Neuronal stem cell (in vitro differentiated cells): ENCODE data around the gene SCYL1.

ENCODE experiments used
- DNase-seq: peaks from one replicate; pipeline ENCODE4 v3.0.0-alpha.2; 2013; ENCODE audit warnings: low spot score
- H2AFZ ChIP-seq: one replicate; pipeline ENCODE4 v1.6.1; 2013; ENCODE audit warnings: mild to moderate bottlenecking, low read length, inconsistent platforms
- H2AK5ac ChIP-seq: 2 replicates; pipeline ENCODE4 v1.6.1; 2013; ENCODE audit warnings: low read depth, mild to moderate bottlenecking, inconsistent platforms, low read length, moderate library complexity, mixed read lengths
- H2BK120ac ChIP-seq: 2 replicates; pipeline ENCODE4 v1.6.1; 2013; ENCODE audit warnings: low read depth, mild to moderate bottlenecking, inconsistent platforms, low read length, moderate library complexity, mixed read lengths
- H2BK12ac ChIP-seq: one replicate; pipeline ENCODE4 v1.6.1; 2013; ENCODE audit warnings: low read length, inconsistent platforms
- H2BK15ac ChIP-seq: 2 replicates; pipeline ENCODE4 v1.6.1; 2013; ENCODE audit warnings: mild to moderate bottlenecking, low read length, inconsistent platforms, mixed read lengths
- H2BK5ac ChIP-seq: one replicate; pipeline ENCODE4 v1.6.1; 2013; ENCODE audit warnings: inconsistent platforms, mild to moderate bottlenecking, low read length, moderate library complexity
- H3K14ac ChIP-seq: one replicate; pipeline ENCODE4 v1.6.1; 2013; ENCODE audit warnings: low read length, inconsistent platforms
- H3K18ac ChIP-seq: 2 replicates; pipeline ENCODE4 v1.6.1; 2013; ENCODE audit warnings: low read length, inconsistent platforms
- H3K23ac ChIP-seq: 2 replicates; pipeline ENCODE4 v1.6.1; 2013; ENCODE audit warnings: low read depth, mild to moderate bottlenecking, mixed read lengths, low read length, inconsistent platforms; ENCODE audit not compliant: poor library complexity
- H3K27ac ChIP-seq: replicated peaks from 3 replicates; pipeline ENCODE4 v1.5.1; 2013; ENCODE audit warnings: low read length, inconsistent platforms
- H3K27me3 ChIP-seq, 3 experiments: 2 replicates each; pipeline ENCODE4 v1.6.1; 2013; ENCODE audit warnings: low read length in 3 of 3, mild to moderate bottlenecking in 2 of 3, inconsistent platforms in 1 of 3, low read depth in 1 of 3, mixed read lengths in 1 of 3, moderate library complexity in 1 of 3; ENCODE audit not compliant: control insufficient read depth in 3 of 3, insufficient read depth in 3 of 3
- H3K36me3 ChIP-seq, 2 donors: replicated peaks in 1 of 2; 2 replicates each; pipeline ENCODE4 v1.6.1; 2013; ENCODE audit warnings: low read length in 2 of 2; ENCODE audit not compliant: control insufficient read depth in 2 of 2, insufficient read depth in 2 of 2
- H3K4ac ChIP-seq: 2 replicates; pipeline ENCODE4 v1.6.1; 2013; ENCODE audit warnings: inconsistent platforms, mild to moderate bottlenecking, low read length, moderate library complexity
- H3K4me1 ChIP-seq, 2 donors: 1 replicate in 1 of 2; 2 replicates in 1 of 2; pipeline ENCODE4 v1.6.1; 2013; ENCODE audit warnings: low read length in 2 of 2, low read depth in 1 of 2; ENCODE audit not compliant: control insufficient read depth in 2 of 2, insufficient read depth in 1 of 2
- H3K4me2 ChIP-seq: one replicate; pipeline ENCODE4 v1.6.1; 2013; ENCODE audit warnings: mild to moderate bottlenecking, low read length, inconsistent platforms; ENCODE audit not compliant: insufficient read depth, poor library complexity, severe bottlenecking
- H3K4me3 ChIP-seq, 2 donors: 2 replicates each; pipeline ENCODE4 v1.5.1; 2013; ENCODE audit warnings: low read length in 2 of 2, mild to moderate bottlenecking in 2 of 2, inconsistent platforms in 1 of 2, moderate library complexity in 1 of 2
- H3K79me1 ChIP-seq: one replicate; pipeline ENCODE4 v1.6.1; 2013; ENCODE audit warnings: low read depth, mild to moderate bottlenecking, inconsistent platforms, low read length, moderate library complexity
- H3K9ac ChIP-seq: one replicate; pipeline ENCODE4 v1.6.1; 2013; ENCODE audit warnings: mild to moderate bottlenecking, low read depth, low read length, inconsistent platforms; ENCODE audit not compliant: poor library complexity
- H3K9me3 ChIP-seq, 2 donors: replicated peaks in 1 of 2; 2 replicates each; pipeline versions ENCODE3 to v1.6.1; 2013; ENCODE audit warnings: low read length in 2 of 2, mild to moderate bottlenecking in 2 of 2, inconsistent platforms in 1 of 2, low read depth in 1 of 2, mixed read lengths in 1 of 2, moderate library complexity in 1 of 2; ENCODE audit not compliant: control insufficient read depth in 2 of 2, insufficient read depth in 1 of 2
- H4K8ac ChIP-seq: one replicate; pipeline ENCODE4 v1.6.1; 2013; ENCODE audit warnings: low read depth, mild to moderate bottlenecking, inconsistent platforms, low read length, moderate library complexity
- H4K91ac ChIP-seq: one replicate; pipeline ENCODE4 v1.6.1; 2013; ENCODE audit warnings: low read length, low read depth, mild to moderate bottlenecking, inconsistent platforms; ENCODE audit not compliant: poor library complexity
- WGBS, 2 donors: extraction: QIAGEN DNeasy Blood & Tissue Kit; methylation state at CpG; one replicate each; pipeline ENCODE4 v1.1.7; 2013; ENCODE audit warnings: missing lambda C conversion rate in 2 of 2, mixed read lengths in 1 of 2; ENCODE audit not compliant: insufficient read length in 2 of 2, insufficient replicate concordance in 1 of 2; ENCODE audit errors: extremely low coverage in 2 of 2; 5-methylcytosine and 5-hydroxymethylcytosine counted together

SCYL1 gene

DNA sequence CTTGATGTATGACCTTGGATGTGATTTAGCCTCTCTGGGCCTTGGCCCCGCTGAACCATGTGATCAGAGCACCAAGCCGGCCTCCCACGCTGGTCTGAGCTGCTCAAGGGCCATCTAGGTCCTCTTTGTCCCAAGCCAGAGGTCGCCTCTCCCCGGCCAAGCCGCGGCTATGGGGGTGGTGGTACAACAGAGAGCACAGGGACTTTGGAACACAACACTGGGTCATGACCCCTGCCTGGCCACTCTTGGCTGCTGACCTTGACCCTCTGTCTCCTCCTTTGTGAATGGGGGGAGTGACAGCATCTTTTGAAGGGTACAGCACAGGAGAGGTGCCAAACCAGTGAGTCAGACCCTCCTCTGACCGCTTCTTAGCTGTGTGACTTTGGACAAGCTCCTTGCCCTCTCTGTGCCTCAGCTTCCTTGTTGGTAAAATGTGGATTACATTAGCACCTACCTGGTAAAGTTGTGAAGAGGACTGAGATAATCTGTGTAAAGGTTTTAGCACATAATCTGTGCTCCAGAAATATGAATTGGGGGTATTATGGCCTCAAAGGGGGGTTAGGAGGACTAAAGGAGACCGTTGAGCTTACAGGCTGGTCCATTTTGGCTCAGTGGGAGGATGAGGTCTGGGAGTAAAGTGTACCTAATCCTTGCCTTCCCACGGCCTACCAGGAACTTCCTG, 4.7 kb downstream of the SCYL1 start:
- H3K27me3 ChIP-seq, result no peaks in the 10 kb centered on the region
- H2BK15ac ChIP-seq, result no peak overlapping the region
- no peak overlapping the region for H2BK12ac ChIP-seq
- no peak overlapping the region for H3K4me2 ChIP-seq
- no peak overlapping the region for H3K4ac ChIP-seq
- H3K4me3 ChIP-seq, result no peak overlapping the region
- no peak overlapping the region for H2BK5ac ChIP-seq
- H2AK5ac ChIP-seq, result no peak overlapping the region
- H3K27ac ChIP-seq, result no peak overlapping the region
- no CpG with 5 or more reads among the region's 10 CpGs for WGBS, 2 donors
- peak overlapping the region; percentile 44 for H3K23ac ChIP-seq
- H3K4me1 ChIP-seq, result peaks cover 6 to 19% of the 10 kb centered on the region in 2 donors
- no peak for DNase-seq
- H3K9ac ChIP-seq, result peak overlapping the region; percentile 12
- peaks cover 0 to 3% of the 10 kb centered on the region in 2 donors for H3K9me3 ChIP-seq
- no peak overlapping the region for H2BK120ac ChIP-seq
- no peak overlapping the region for H4K91ac ChIP-seq
- no peak overlapping the region for H3K18ac ChIP-seq
- H3K36me3 ChIP-seq, result peaks cover 45 to 58% of the 10 kb centered on the region in 2 donors
- no peak overlapping the region for H3K14ac ChIP-seq
- H2AFZ ChIP-seq, result no peak overlapping the region
- H4K8ac ChIP-seq, result no peak overlapping the region
- peaks cover 19% of the 10 kb centered on the region for H3K79me1 ChIP-seq

DNA sequence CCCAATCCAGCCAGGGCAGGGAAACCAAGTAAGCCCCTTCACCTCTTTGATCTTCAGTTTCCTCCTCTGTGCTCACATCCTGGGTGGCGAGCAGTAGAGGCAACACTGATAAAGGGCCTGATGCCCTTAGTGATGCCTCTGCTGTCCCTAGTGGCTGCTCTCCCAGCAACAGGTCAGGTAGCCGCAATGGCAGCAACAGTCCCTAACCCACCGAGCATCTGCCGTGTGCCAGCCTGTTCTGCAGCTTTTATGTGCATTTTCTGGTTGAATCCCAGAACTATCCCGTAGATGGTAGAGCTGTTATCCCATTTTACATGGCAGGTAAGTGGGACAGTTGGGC, 5.2 kb downstream of the SCYL1 start:
- no peak for DNase-seq
- no CpG with 5 or more reads among the region's 5 CpGs for WGBS, 2 donors
- H3K9me3 ChIP-seq, result peaks cover 0 to 3% of the 10 kb centered on the region in 2 donors

GRCh38 chr11:65532388-65533064, 7.6 kb downstream of the SCYL1 start:
- WGBS, 2 donors, result no CpG with 5 or more reads among the region's 15 CpGs
- Histone ChIP-seq H4K8ac (no peak overlapping the region), H3K14ac (no peak overlapping the region), H2AK5ac (no peak overlapping the region), H3K4me3 (peak overlapping the region in 1 of 2 donors; percentile 50), H2BK15ac (no peak overlapping the region), H3K9ac (peak overlapping the region; percentile 30), H3K4ac (no peak overlapping the region), H3K9me3 (no peaks in the 10 kb centered on the region), H3K4me1 (peaks cover 0 to 10% of the 10 kb centered on the region in 2 donors), H3K4me2 (no peak overlapping the region), H3K79me1 (peaks cover 4% of the 10 kb centered on the region), H3K27me3 (no peaks in the 10 kb centered on the region), H2AFZ (no peak overlapping the region), H3K36me3 (peaks cover 56 to 75% of the 10 kb centered on the region in 2 donors), H3K27ac (no peak overlapping the region), H4K91ac (no peak overlapping the region), H3K18ac (no peak overlapping the region), H2BK5ac (peak overlapping the region; percentile 84), H2BK12ac (no peak overlapping the region), H2BK120ac (no peak overlapping the region), H3K23ac (peak overlapping the region; percentile 10)
- DNase-seq, result no peak

More for the DNA sequence above, 5.2 kb downstream of the SCYL1 start:
- no peak overlapping the region for H4K8ac ChIP-seq
- no peak overlapping the region for H3K18ac ChIP-seq
- peak overlapping the region; percentile 44 for H3K23ac ChIP-seq
- H2AFZ ChIP-seq, result no peak overlapping the region
- H3K4me2 ChIP-seq, result no peak overlapping the region
- no peak overlapping the region for H2BK15ac ChIP-seq
- H3K9ac ChIP-seq, result no peak overlapping the region
- no peak overlapping the region for H3K14ac ChIP-seq
- H2BK120ac ChIP-seq, result no peak overlapping the region
- H3K27ac ChIP-seq, result no peak overlapping the region
- peaks cover 6 to 19% of the 10 kb centered on the region in 2 donors for H3K4me1 ChIP-seq
- no peak overlapping the region for H2AK5ac ChIP-seq
- H3K36me3 ChIP-seq, result peaks cover 47 to 63% of the 10 kb centered on the region in 2 donors
- no peak overlapping the region for H4K91ac ChIP-seq
- no peak overlapping the region for H2BK12ac ChIP-seq
- no peak overlapping the region for H2BK5ac ChIP-seq
- no peak overlapping the region for H3K4ac ChIP-seq
- H3K79me1 ChIP-seq, result peaks cover 18% of the 10 kb centered on the region
- no peak overlapping the region for H3K4me3 ChIP-seq
- no peaks in the 10 kb centered on the region for H3K27me3 ChIP-seq

- H4K8ac ChIP-seq, result no peak overlapping the region
- peak overlapping the region; percentile 24 for H3K9ac ChIP-seq
- no peak overlapping the region for H3K18ac ChIP-seq
- no peaks in the 10 kb centered on the region for H3K9me3 ChIP-seq
- H3K27ac ChIP-seq, result no peak overlapping the region
- H3K4ac ChIP-seq, result no peak overlapping the region
- no peak overlapping the region for H2BK120ac ChIP-seq
- H2BK12ac ChIP-seq, result no peak overlapping the region
- H2AK5ac ChIP-seq, result no peak overlapping the region
- no peak overlapping the region for H2BK15ac ChIP-seq
- peaks cover 3% of the 10 kb centered on the region for H3K79me1 ChIP-seq
- peaks cover 0 to 21% (median 10%) of the 10 kb centered on the region in 3 experiments for H3K27me3 ChIP-seq
- H3K23ac ChIP-seq, result peak overlapping the region; percentile 29
- no peak overlapping the region for H3K4me3 ChIP-seq
- no peak overlapping the region for H3K4me2 ChIP-seq
- H2BK5ac ChIP-seq, result no peak overlapping the region
- no CpG with 5 or more reads among the region's 9 CpGs for WGBS, 2 donors
- no peak overlapping the region for H4K91ac ChIP-seq
- no peak for DNase-seq
- no peak overlapping the region for H2AFZ ChIP-seq
- H3K36me3 ChIP-seq, result peaks cover 46 to 71% of the 10 kb centered on the region in 2 donors
- H3K4me1 ChIP-seq, result peaks cover 0 to 3% of the 10 kb centered on the region in 2 donors
- no peak overlapping the region for H3K14ac ChIP-seq
These were observed 10.2 kb downstream of the SCYL1 start for GRCh38 chr11:65535102-65535501.
